Progenitor cell of endocrine pancreas (in vitro differentiated cells): Measurements from ENCODE around the gene ZDHHC6. TPM values are rescaled to one million over a fixed set of nuclear protein-coding genes. Genes with fewer than 3 reads are reported as not detected.

ENCODE experiments used
- DNase-seq: peaks from one replicate; pipeline ENCODE4 v3.0.0; 2021; ENCODE audit warnings: low spot score; ENCODE audit not compliant: unreplicated experiment
- H3K27ac Mint-ChIP-seq: 2 replicates; pipeline ENCODE4 v1.8.0; 2021; ENCODE audit warnings: mild to moderate bottlenecking, moderate library complexity, mixed read lengths
- H3K27me3 Mint-ChIP-seq: 2 replicates; pipeline ENCODE4 v1.8.0; 2021; ENCODE audit warnings: mixed read lengths
- H3K36me3 Mint-ChIP-seq: 2 replicates; pipeline ENCODE4 v1.8.0; 2022; ENCODE audit warnings: mixed read lengths; ENCODE audit not compliant: insufficient read depth
- H3K4me1 Mint-ChIP-seq: 2 replicates; pipeline ENCODE4 v1.8.0; 2021; ENCODE audit warnings: low read depth, mixed read lengths
- H3K4me3 Mint-ChIP-seq: 2 replicates; pipeline ENCODE4 v1.8.0; 2021; ENCODE audit warnings: low read depth, mild to moderate bottlenecking, moderate library complexity, mixed read lengths
- H3K9me3 Mint-ChIP-seq: 2 replicates; pipeline ENCODE4 v1.8.0; 2021; ENCODE audit warnings: low read depth, mixed read lengths
- CTCF ChIP-seq: fragments of 200-600 bp; sonication (generic); IDR thresholded peaks from one replicate; pipeline ENCODE4 v1.5.0; 2021; ENCODE audit warnings: antibody characterized with exemption, mild to moderate bottlenecking; ENCODE audit not compliant: unreplicated experiment
- total RNA-seq: library from RNA; stranded (reverse); gene quantifications from 2 replicates; pipeline ENCODE4 v1.2.1, GENCODE V29; 2021

ZDHHC6 gene
- total RNA-seq, 1 donor from 2014 or later: 47.9 TPM

- no peaks in the 10 kb centered on the region for H3K36me3 Mint-ChIP-seq
- no peak for DNase-seq
- H3K4me3 Mint-ChIP-seq: no peak overlapping the region
- H3K4me1 Mint-ChIP-seq: peaks cover 38% of the 10 kb centered on the region
- H3K27me3 Mint-ChIP-seq: no peaks in the 10 kb centered on the region
- peak overlapping the region; percentile 72 for H3K27ac Mint-ChIP-seq
- TF ChIP-seq CTCF: no peak
- no peaks in the 10 kb centered on the region for H3K9me3 Mint-ChIP-seq
Measured at GRCh38 chr10:112385201-112385600, 61.5 kb downstream of the ZDHHC6 start.

GRCh38 chr10:112384141-112384540 lies 62.6 kb downstream of the ZDHHC6 start:
- peaks cover 37% of the 10 kb centered on the region for H3K4me1 Mint-ChIP-seq

GRCh38 chr10:112383325-112383724 lies 63.4 kb downstream of the ZDHHC6 start:
- TF ChIP-seq CTCF: no peak
- Mint-ChIP-seq H3K9me3 (no peaks in the 10 kb centered on the region), H3K4me1 (peaks cover 36% of the 10 kb centered on the region), H3K27ac (peak overlapping the region; percentile 85), H3K27me3 (no peaks in the 10 kb centered on the region), H3K36me3 (no peaks in the 10 kb centered on the region), H3K4me3 (no peak overlapping the region)
- DNase-seq: no peak

More at GRCh38 chr10:112384141-112384540, 62.6 kb downstream of the ZDHHC6 start:
- no peaks in the 10 kb centered on the region for H3K36me3 Mint-ChIP-seq
- H3K27ac Mint-ChIP-seq: peak overlapping the region; percentile 1
- H3K4me3 Mint-ChIP-seq: no peak overlapping the region
- TF ChIP-seq CTCF: no peak
- H3K9me3 Mint-ChIP-seq: no peaks in the 10 kb centered on the region
- no peaks in the 10 kb centered on the region for H3K27me3 Mint-ChIP-seq
- DNase-seq: no peak

- DNase-seq: no peak
- peaks cover 36% of the 10 kb centered on the region for H3K4me1 Mint-ChIP-seq
- no peak overlapping the region for H3K4me3 Mint-ChIP-seq
- no peak for TF ChIP-seq CTCF
- H3K27me3 Mint-ChIP-seq: no peaks in the 10 kb centered on the region
- no peaks in the 10 kb centered on the region for H3K9me3 Mint-ChIP-seq
- peak overlapping the region; percentile 12 for H3K27ac Mint-ChIP-seq
- H3K36me3 Mint-ChIP-seq: no peaks in the 10 kb centered on the region
Measured at GRCh38 chr10:112382515-112383235, 64.0 kb downstream of the ZDHHC6 start.

Other genes with a start within 250 kb of the ZDHHC6 start
- not detected in 2 replicates for gene TECTB, start 163.5 kb downstream of the ZDHHC6 start, total RNA-seq
- gene ACSL5, start 72.8 kb downstream of the ZDHHC6 start, total RNA-seq: 0.22 and 0.33 TPM in 2 replicates
- 39.4 and 41.0 TPM in 2 replicates for gene VTI1A, start 301 bp upstream of the ZDHHC6 start, total RNA-seq